SK-N-SH treated with all-trans-retinoic acid at 6 μM for 48 hours (cell line): ENCODE measurements around the gene DIPK1B.

ENCODE experiments used
- ARNTL ChIP-seq: fragments of 450-650 bp; formaldehyde crosslinking; IDR thresholded peaks from 2 replicates; pipeline ENCODE4 v1.5.0; 2020; ENCODE audit warnings: low read depth, mild to moderate bottlenecking, moderate library complexity, borderline replicate concordance
- BACH2 ChIP-seq: fragments of 250-450 bp; sonication (Bioruptor Pico); IDR thresholded peaks from 2 replicates; pipeline ENCODE4 v1.9.0; 2021; ENCODE audit warnings: mild to moderate bottlenecking, borderline replicate concordance
- ZFP3 ChIP-seq: fragments of 250-450 bp; sonication (Bioruptor Pico); IDR thresholded peaks from 2 replicates; pipeline ENCODE4 v1.5.0; 2020; ENCODE audit warnings: mild to moderate bottlenecking, moderate library complexity
- TF ChIP-seq, protein P1 (sequence below): fragments of 250-450 bp; sonication (Bioruptor Pico); IDR thresholded peaks from 2 replicates; pipeline ENCODE4 v1.8.0; 2020; ENCODE audit warnings: mild to moderate bottlenecking, moderate library complexity, borderline replicate concordance

DNA sequence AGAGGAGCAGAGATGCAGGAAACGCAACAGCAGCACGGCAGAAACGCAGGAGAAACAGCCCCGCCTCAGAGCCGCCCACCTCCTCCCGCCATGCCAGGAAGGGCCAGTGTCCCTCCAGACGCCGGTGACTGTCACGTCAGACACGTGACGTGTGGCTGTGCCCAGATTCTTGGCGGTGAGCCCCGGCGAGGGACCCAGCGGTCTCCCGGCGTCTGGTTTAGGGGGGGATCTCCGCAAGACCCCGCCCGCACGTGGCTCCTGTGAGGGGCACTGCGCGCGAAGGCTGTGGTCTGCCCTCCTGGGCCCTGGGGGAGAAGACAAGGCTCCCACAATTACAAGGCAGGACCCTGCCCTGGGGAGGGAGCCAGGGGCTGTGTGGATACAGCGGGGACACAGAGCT is 48.1 kb downstream of the DIPK1B start:
- no peak for TF ChIP-seq BACH2 (CRISPR knock-in tag)
- no peak for TF ChIP-seq ARNTL (CRISPR knock-in tag)
- TF ChIP-seq ZFP3 (CRISPR knock-in tag) = no peak
- TF ChIP-seq, protein P1, sequence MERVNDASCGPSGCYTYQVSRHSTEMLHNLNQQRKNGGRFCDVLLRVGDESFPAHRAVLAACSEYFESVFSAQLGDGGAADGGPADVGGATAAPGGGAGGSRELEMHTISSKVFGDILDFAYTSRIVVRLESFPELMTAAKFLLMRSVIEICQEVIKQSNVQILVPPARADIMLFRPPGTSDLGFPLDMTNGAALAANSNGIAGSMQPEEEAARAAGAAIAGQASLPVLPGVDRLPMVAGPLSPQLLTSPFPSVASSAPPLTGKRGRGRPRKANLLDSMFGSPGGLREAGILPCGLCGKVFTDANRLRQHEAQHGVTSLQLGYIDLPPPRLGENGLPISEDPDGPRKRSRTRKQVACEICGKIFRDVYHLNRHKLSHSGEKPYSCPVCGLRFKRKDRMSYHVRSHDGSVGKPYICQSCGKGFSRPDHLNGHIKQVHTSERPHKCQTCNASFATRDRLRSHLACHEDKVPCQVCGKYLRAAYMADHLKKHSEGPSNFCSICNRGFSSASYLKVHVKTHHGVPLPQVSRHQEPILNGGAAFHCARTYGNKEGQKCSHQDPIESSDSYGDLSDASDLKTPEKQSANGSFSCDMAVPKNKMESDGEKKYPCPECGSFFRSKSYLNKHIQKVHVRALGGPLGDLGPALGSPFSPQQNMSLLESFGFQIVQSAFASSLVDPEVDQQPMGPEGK (CRISPR knock-in tag) = no peak
